PC-3 (cell line): ENCODE measurements around the gene EVA1A. TPM values are rescaled to one million over a fixed set of nuclear protein-coding genes. Genes with fewer than 3 reads are reported as not detected.
A peak's percentile ranks its signal among the peaks of the same experiment; 100 is the strongest.

Experiments
- ATAC-seq: fragments of 200-7000 bp; cut with Tn5 transposase; 2 replicates; pipeline ENCODE4 v1.9.1; 2020; ENCODE audit warnings: mild to moderate bottlenecking, moderate library complexity
- BruUV-seq: library from RNA; stranded (reverse); fragments of 400-500 nt; replicated peaks from 2 replicates; lab custom pipeline; 2021; lab: Mats Ljungman, UMichigan
- CTCF ChIA-PET: fragments of 300-600 bp; sonication (Branson Sonifier 250); formaldehyde crosslinking; loops from one replicate; lab custom pipeline; 2022; ENCODE audit warnings: antibody characterized with exemption; lab: Charles Lee
- POLR2A ChIA-PET: fragments of 300-600 bp; sonication (Branson Sonifier 250); formaldehyde crosslinking; loops from one replicate; lab custom pipeline; 2022; ENCODE audit warnings: antibody characterized with exemption; ENCODE audit not compliant: unreplicated experiment; lab: Charles Lee
- DNase-seq: peaks from one replicate; pipeline ENCODE4 v3.0.0-alpha.2; 2015
- H2AFZ ChIP-seq: fragments of 300-600 bp; sonication (generic); 2 replicates; pipeline ENCODE4 v1.6.0; 2016; ENCODE audit warnings: antibody characterized with exemption, low read length
- H3F3A ChIP-seq: fragments of 300-600 bp; sonication (generic); one replicate; pipeline ENCODE4 v1.6.0; 2017; ENCODE audit warnings: antibody characterized with exemption, low read length, control low read depth, mild to moderate bottlenecking; ENCODE audit not compliant: unreplicated experiment
- H3K27ac ChIP-seq: fragments of 300-600 bp; sonication (generic); 2 replicates; pipeline ENCODE4 v1.5.1; 2016; ENCODE audit warnings: mild to moderate bottlenecking, low read length
- H3K27me3 ChIP-seq: fragments of 300-600 bp; sonication (generic); 2 replicates; pipeline ENCODE4 v1.6.1; 2016; ENCODE audit warnings: low read length, mixed read lengths
- H3K36me3 ChIP-seq: fragments of 300-600 bp; sonication (generic); 2 replicates; pipeline ENCODE4 v1.6.1; 2016; ENCODE audit warnings: low read depth, mixed run types, low read length, mixed read lengths
- H3K4me1 ChIP-seq: fragments of 300-600 bp; sonication (generic); 2 replicates; pipeline ENCODE4 v1.5.1; 2016; ENCODE audit warnings: low read length; ENCODE audit not compliant: insufficient read depth
- H3K4me2 ChIP-seq: fragments of 300-600 bp; sonication (generic); 2 replicates; pipeline ENCODE4 v1.6.0; 2016; ENCODE audit warnings: low read length
- H3K4me3 ChIP-seq: fragments of 300-600 bp; sonication (generic); 2 replicates; pipeline ENCODE4 v1.5.1; 2016; ENCODE audit warnings: mild to moderate bottlenecking, low read length, mixed read lengths
- H3K79me2 ChIP-seq: fragments of 300-600 bp; sonication (generic); 2 replicates; pipeline ENCODE4 v1.6.1; 2017; ENCODE audit warnings: low read length, mixed read lengths
- H3K9ac ChIP-seq: fragments of 300-600 bp; sonication (generic); 2 replicates; pipeline ENCODE4 v1.6.0; 2016; ENCODE audit warnings: mild to moderate bottlenecking, low read length
- H3K9me2 ChIP-seq: fragments of 300-600 bp; sonication (generic); replicated peaks from 2 replicates; pipeline ENCODE4 v1.6.1; 2016; ENCODE audit warnings: mixed run types, low read length, mixed read lengths
- H3K9me3 ChIP-seq: fragments of 300-600 bp; sonication (generic); 2 replicates; pipeline ENCODE4 v1.6.1; 2016; ENCODE audit warnings: low read length, mixed read lengths
- H4K20me1 ChIP-seq: fragments of 300-600 bp; sonication (generic); 2 replicates; pipeline ENCODE4 v1.6.1; 2016; ENCODE audit warnings: low read length, mixed read lengths
- CTCF ChIP-seq: fragments of 300-600 bp; sonication (generic); conservative IDR thresholded peaks from 2 replicates; pipeline ENCODE4 v1.5.1; 2017; ENCODE audit warnings: antibody characterized with exemption, low read depth, mild to moderate bottlenecking, low read length
- EZH2 ChIP-seq: fragments of 300-600 bp; sonication (generic); IDR thresholded peaks from one replicate; pipeline ENCODE4 v1.6.1; 2017; ENCODE audit warnings: antibody characterized with exemption, mild to moderate bottlenecking, low read length; ENCODE audit not compliant: unreplicated experiment
- EZH2phosphoT487 ChIP-seq: fragments of 300-600 bp; sonication (generic); IDR thresholded peaks from 2 replicates; pipeline ENCODE4 v1.6.1; 2018; ENCODE audit warnings: mild to moderate bottlenecking, antibody characterized with exemption, low read length, borderline replicate concordance
- intact Hi-C: fragments of 100-400 bp; cut with micrococcal nuclease; formaldehyde crosslinking; loops from 2 replicates; pipeline ENCODE4 v1.9.0; 2023
- total RNA-seq: library from RNA; depleted of rRNA; stranded (reverse); fragments of >200 nt; gene quantifications from 2 replicates; pipeline ENCODE4 v1.2.3, GENCODE V29; 2014

The EVA1A gene
- total RNA-seq, 1 experiment from 2014 or later = 48.9 TPM

- ChIA-PET POLR2A (no interaction called here), CTCF (no interaction called here)
- Histone ChIP-seq H4K20me1 (no peaks in the 10 kb centered on the region), H3K4me3 (no peak overlapping the region), H3K4me2 (no peak overlapping the region), H3K27ac (no peak overlapping the region), H2AFZ (no peak overlapping the region), H3K9me3 (no peaks in the 10 kb centered on the region), H3K36me3 (no peaks in the 10 kb centered on the region), H3K79me2 (no peaks in the 10 kb centered on the region), H3K9ac (no peak overlapping the region), H3F3A (peaks cover 8% of the 10 kb centered on the region), H3K9me2 (no peaks in the 10 kb centered on the region), H3K27me3 (no peaks in the 10 kb centered on the region), H3K4me1 (peaks cover 67% of the 10 kb centered on the region)
- ATAC-seq (no peak), DNase-seq (no peak)
- no peak for TF ChIP-seq CTCF
- no peak for TF ChIP-seq EZH2
- TF ChIP-seq EZH2phosphoT487 = no peak
- intact Hi-C loops = no loop called here
- no TSS peak for BruUV-seq
These were observed 37.9 kb upstream of the EVA1A start for GRCh38 chr2:75598589-75599155.

- no peak overlapping the region for H3K9ac ChIP-seq
- H3K4me2 ChIP-seq = no peak overlapping the region
- intact Hi-C loops = no loop called here
- TF ChIP-seq EZH2phosphoT487 (no peak), EZH2 (no peak), CTCF (no peak)
- no peaks in the 10 kb centered on the region for H3K36me3 ChIP-seq
- H3K27me3 ChIP-seq = no peaks in the 10 kb centered on the region
- no peak overlapping the region for H3K27ac ChIP-seq
- H2AFZ ChIP-seq = no peak overlapping the region
- no peak overlapping the region for H3K4me3 ChIP-seq
- peaks cover 6% of the 10 kb centered on the region for H3F3A ChIP-seq
- H3K9me2 ChIP-seq = no peaks in the 10 kb centered on the region
- CTCF ChIA-PET = no interaction called here
- H3K79me2 ChIP-seq = no peaks in the 10 kb centered on the region
- no peak for ATAC-seq
- H4K20me1 ChIP-seq = no peaks in the 10 kb centered on the region
- BruUV-seq = no TSS peak
- DNase-seq = no peak
- POLR2A ChIA-PET = no interaction called here
- H3K9me3 ChIP-seq = no peaks in the 10 kb centered on the region
- peaks cover 65% of the 10 kb centered on the region for H3K4me1 ChIP-seq
These were observed 37.2 kb upstream of the EVA1A start for GRCh38 chr2:75597949-75598348.

- H3K79me2 ChIP-seq = no peaks in the 10 kb centered on the region
- H3F3A ChIP-seq = peaks cover 6% of the 10 kb centered on the region
- no peak overlapping the region for H3K4me3 ChIP-seq
- ATAC-seq (no peak), DNase-seq (no peak)
- peaks cover 66% of the 10 kb centered on the region for H3K4me1 ChIP-seq
- intact Hi-C loops = no loop called here
- H3K9ac ChIP-seq = no peak overlapping the region
- peak overlapping the region; percentile 53 for H3K27ac ChIP-seq
- CTCF ChIA-PET = interaction anchor here (1.6 kb wide), 1 partner anchor 9 kb away, joined by 23 read pairs; no protein-coding TSS in a partner anchor
- H2AFZ ChIP-seq = no peak overlapping the region
- H3K9me3 ChIP-seq = no peaks in the 10 kb centered on the region
- peak overlapping the region; percentile 54; the same call in 1 of the 2 replicates for H3K4me2 ChIP-seq
- BruUV-seq = no TSS peak
- TF ChIP-seq EZH2phosphoT487 = no peak
- no peak for TF ChIP-seq CTCF
- no peak for TF ChIP-seq EZH2
- H3K9me2 ChIP-seq = no peaks in the 10 kb centered on the region
- no peaks in the 10 kb centered on the region for H3K27me3 ChIP-seq
- no peaks in the 10 kb centered on the region for H4K20me1 ChIP-seq
- POLR2A ChIA-PET = interaction anchor here (0.6 kb wide), 1 partner anchor 10 kb away, joined by 3 read pairs; no protein-coding TSS in a partner anchor
- H3K36me3 ChIP-seq = no peaks in the 10 kb centered on the region
These were observed 36.0 kb upstream of the EVA1A start for GRCh38 chr2:75596784-75597183.
